Measurements from ENCODE around the gene RNF167.
A peak's percentile ranks its signal among the peaks of the same experiment; 100 is the strongest.

RNF167 gene

DNA sequence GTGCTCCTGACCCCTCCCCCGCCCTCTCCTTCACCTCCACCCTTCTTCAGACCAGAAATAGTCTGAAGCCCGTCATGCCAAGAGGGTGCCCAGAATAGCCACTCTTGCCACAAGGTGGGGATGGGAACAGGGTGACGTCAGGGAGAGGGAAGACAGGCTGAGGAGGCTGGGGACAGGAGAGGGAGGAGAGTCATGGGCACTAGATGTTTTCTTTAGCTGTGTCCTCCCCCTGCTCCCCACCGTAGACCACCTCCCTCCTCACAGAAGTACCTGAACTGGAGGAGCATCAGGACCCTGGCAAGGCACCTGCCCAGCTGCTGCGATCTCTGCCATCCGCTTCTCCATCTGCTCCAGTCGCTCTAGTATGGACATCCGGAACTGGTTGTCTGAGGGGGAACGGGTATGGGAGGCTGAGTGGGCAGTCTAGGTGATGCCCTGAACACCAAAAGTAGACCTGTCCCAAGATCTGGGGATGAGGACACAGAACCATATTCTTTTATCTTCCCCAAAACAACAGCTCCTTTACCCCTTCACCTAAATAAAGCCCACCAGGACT is 34.1 kb downstream of the RNF167 start:
- no peak for DNase-seq (ENCODE audit: low spot score)
- TF ChIP-seq, protein P1, sequence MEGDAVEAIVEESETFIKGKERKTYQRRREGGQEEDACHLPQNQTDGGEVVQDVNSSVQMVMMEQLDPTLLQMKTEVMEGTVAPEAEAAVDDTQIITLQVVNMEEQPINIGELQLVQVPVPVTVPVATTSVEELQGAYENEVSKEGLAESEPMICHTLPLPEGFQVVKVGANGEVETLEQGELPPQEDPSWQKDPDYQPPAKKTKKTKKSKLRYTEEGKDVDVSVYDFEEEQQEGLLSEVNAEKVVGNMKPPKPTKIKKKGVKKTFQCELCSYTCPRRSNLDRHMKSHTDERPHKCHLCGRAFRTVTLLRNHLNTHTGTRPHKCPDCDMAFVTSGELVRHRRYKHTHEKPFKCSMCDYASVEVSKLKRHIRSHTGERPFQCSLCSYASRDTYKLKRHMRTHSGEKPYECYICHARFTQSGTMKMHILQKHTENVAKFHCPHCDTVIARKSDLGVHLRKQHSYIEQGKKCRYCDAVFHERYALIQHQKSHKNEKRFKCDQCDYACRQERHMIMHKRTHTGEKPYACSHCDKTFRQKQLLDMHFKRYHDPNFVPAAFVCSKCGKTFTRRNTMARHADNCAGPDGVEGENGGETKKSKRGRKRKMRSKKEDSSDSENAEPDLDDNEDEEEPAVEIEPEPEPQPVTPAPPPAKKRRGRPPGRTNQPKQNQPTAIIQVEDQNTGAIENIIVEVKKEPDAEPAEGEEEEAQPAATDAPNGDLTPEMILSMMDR (IDR thresholded peaks at IDR 0.05; ENCODE audit: extremely low read depth, insufficient read depth, missing control alignments), result no peak
- in situ Hi-C loops (cut with MboI; ENCODE audit: low pct_unique_long_range_greater_than_20kb, low sequenced_read_pairs, unreplicated experiment), result no loop called here

DNA sequence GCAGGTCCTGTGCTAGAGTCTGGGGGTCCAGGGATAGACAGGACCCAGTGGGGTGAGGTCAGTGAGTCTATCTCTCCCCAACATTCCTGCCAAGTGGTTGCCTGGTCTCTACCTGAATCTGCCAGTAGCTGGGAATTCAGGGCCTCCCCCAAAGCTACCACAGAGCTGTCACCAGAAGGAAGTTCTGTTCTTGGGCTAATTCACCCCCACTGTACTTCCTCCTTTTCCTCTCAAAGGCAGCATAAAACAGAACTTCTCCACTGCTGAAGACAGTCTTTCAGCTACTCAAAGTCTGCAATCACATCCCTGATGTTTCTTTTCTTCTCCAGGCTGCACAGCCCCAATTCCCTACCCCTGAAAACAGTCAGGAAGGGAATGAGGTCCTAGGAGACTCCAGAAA is 38.7 kb downstream of the RNF167 start:
- DNase-seq (ENCODE audit: low spot score), result no peak
- TF ChIP-seq, protein P1 (IDR thresholded peaks at IDR 0.05; ENCODE audit: extremely low read depth, insufficient read depth, missing control alignments), result no peak
- in situ Hi-C loops (cut with MboI; ENCODE audit: low pct_unique_long_range_greater_than_20kb, low sequenced_read_pairs, unreplicated experiment), result no loop called here

GRCh38 chr17:4980644-4981216 is 40.7 kb downstream of the RNF167 start:
- in situ Hi-C loops (cut with MboI; ENCODE audit: low pct_unique_long_range_greater_than_20kb, low sequenced_read_pairs, unreplicated experiment), result no loop called here
- TF ChIP-seq, protein P1 (IDR thresholded peaks at IDR 0.05; ENCODE audit: extremely low read depth, insufficient read depth, missing control alignments), result peak; percentile 61
- DNase-seq (ENCODE audit: low spot score), result peak; percentile 66

GRCh38 chr17:4982305-4982704 is 42.2 kb downstream of the RNF167 start:
- TF ChIP-seq, protein P1 (IDR thresholded peaks at IDR 0.05; ENCODE audit: extremely low read depth, insufficient read depth, missing control alignments), result no peak
- no peak for DNase-seq (ENCODE audit: low spot score)
- in situ Hi-C loops (cut with MboI; ENCODE audit: low pct_unique_long_range_greater_than_20kb, low sequenced_read_pairs, unreplicated experiment), result no loop called here

- TF ChIP-seq, protein P1 (IDR thresholded peaks at IDR 0.05; ENCODE audit: extremely low read depth, insufficient read depth, missing control alignments), result no peak
- in situ Hi-C loops (cut with MboI; ENCODE audit: low pct_unique_long_range_greater_than_20kb, low sequenced_read_pairs, unreplicated experiment), result no loop called here
- DNase-seq (ENCODE audit: low spot score), result no peak
Observed at GRCh38 chr17:4986403-4986802, 46.3 kb downstream of the RNF167 start.

DNA sequence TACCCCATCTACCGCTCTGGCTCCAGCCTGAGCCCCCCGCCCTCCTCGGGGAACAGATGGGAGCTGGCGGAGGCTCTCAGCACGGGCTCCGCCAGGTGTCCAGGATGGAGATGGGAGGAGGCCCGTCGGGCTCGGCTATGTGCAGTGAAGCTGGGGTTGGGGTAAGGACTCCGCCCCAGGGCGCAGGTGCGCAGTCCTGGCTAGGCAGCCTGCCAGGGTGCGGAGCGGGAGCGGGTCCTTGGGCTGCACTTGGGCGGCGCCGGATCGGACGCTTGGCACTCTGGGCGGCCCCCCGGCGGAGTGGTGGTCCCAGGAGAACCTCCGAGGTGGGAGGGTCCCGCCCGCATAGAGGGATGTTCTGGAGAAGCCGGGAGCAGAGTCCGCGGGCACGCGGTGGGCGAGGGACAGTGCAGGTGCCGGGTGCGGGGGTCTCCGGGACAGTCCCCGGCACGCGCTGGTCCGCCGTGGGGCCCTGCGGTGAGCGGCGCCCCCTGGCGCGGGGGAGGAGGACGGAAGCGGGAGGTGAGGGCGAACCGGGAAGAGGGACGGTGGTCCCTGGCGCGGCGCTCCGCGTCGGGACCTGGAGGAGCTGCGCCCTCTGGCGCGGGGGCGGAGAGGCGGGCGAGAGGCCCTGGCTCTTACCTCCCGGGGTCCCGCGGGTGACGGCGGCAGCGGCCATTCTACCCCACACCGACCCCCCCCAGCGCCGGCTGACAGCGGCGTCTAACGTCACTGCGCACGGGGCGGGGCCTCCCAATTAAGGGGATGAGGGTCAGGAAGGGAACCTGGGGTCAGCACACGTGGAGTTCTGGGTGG is 47.1 kb downstream of the RNF167 start, which contains the start of gene CAMTA2:
Gene CAMTA2 (minus strand): TSS at position 725 of the 816 bp plus-strand sequence. CDS start 1,453 bp downstream, outside the sequence.
- in situ Hi-C loops (cut with MboI; ENCODE audit: low pct_unique_long_range_greater_than_20kb, low sequenced_read_pairs, unreplicated experiment), result no loop called here

More for the DNA sequence above, 47.1 kb downstream of the RNF167 start, which contains the start of gene CAMTA2:
- TF ChIP-seq, protein P1 (IDR thresholded peaks at IDR 0.05; ENCODE audit: extremely low read depth, insufficient read depth, missing control alignments), result peak; percentile 69
- DNase-seq (ENCODE audit: low spot score), result peak; percentile 89

All from GM13977 (cell line).